Activated gamma-delta T cell (primary cell): ENCODE data around the gene LRIG1.

ENCODE experiments used
- DNase-seq: peaks from one replicate; lab custom pipeline; 2025; lab: John Stamatoyannopoulos, UW

LRIG1 gene

DNA sequence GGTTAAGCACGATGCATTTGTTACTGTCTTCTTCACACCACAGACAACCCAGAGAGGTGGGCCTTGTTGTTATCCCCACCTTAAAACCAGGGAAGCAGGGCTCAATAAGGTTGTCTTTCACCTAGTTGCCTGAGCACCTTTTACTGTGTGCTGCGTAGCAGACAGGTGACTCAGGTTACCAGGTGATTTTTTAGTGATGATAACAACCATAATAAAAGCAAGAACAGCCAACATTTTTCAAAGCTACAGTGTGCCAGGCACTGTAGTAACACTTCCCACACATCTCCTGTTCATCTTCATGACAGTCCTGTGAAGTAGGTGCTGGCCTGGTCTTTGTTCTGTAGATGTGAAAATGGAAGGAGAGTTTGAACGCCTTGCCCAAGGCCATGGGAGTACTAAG lies 147.8 kb downstream of the LRIG1 start:
- no peak for DNase-seq

DNA sequence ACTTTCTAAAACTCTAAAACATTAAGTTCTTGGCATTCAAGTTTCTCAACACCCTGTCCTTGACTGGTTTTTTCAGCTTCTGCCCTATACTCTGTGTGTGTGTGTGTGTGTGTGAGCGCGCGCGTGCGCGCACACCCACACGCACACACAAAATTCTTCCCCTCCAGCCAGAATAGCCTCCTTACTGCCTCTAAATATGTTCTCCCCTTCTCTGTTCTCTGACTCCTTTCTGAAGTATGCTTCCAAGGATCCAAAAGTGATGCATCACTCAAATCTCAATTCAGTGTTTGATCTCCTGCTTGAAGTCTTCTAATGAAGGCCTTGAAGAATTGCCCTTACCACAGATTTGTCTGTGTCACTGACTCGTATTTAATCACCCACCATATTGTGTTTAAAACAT lies 150.2 kb downstream of the LRIG1 start:
- no peak for DNase-seq

DNA sequence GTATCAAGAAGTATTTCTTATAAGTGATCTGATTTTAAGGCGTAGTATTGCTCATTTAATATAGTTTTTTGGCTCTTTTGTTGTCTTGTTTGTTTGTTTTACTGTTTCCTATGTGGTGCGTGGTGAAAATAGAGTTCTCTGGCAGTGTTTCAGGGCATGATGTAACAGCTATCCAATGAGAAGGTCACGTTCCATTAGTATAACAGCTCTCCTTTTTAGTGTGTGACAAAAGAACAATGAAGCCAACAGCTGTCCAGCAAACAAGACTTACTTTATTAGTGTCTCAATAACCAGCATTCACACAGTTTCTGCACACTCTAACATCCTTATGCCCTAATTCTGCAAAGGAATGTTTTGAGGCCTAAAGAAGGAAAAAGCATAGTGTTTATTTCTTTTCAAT lies 152.1 kb downstream of the LRIG1 start:
- DNase-seq: no peak

DNA sequence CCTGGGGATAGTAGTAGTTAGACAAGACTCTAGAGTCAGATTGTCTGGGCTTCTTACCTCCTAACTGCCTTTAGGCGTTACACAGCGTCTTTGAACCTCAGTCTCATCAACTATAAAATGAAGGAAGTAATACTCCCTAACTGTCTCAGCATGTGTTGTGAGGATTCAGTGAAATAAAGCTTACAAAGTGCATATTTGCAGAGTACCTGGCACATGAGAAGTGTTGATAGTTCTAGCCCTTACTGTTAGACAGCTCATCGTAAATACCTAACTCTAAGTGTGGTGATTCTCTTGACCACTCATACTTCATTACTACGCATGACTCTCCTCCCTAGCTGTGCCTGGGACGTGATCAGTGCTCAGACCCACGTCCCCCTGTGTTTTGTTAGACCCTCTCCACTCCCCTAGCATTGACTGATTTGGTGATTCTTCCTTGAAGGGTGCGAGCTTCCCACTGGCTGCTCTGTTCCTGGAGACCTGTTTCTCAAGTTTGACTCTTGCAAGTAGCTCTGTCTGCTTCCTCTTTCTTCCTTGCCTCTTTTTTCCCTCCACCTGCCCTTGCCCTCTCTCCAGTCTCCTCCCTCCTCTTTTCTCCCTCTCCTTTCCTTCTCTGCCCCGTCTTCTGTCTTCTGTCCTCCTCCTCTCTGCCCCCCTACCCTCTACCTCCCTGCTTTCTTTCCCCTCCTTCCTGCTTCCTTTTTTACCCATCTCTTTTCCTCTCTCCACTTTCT lies 155.8 kb downstream of the LRIG1 start:
- no peak for DNase-seq

DNA sequence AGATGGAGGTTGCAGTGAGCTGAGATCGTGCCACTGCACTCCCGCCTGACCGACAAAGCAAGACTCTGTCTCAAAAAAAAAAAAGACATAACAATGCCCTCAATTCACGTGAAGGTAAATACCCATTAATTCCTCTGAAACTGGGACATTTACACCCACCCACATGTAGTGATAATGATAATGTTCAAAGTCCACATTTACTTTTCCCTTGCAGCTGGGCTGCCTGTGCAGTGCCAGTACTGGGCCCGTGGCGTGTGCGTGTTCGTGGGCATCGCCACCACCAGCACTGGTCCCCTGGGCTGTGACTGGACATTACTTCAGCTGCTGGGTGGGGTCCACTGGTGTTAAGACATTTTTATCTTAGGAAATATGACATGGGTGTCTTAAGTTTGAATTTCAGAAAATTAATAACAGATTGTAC lies 156.4 kb downstream of the LRIG1 start:
- no peak for DNase-seq

DNA sequence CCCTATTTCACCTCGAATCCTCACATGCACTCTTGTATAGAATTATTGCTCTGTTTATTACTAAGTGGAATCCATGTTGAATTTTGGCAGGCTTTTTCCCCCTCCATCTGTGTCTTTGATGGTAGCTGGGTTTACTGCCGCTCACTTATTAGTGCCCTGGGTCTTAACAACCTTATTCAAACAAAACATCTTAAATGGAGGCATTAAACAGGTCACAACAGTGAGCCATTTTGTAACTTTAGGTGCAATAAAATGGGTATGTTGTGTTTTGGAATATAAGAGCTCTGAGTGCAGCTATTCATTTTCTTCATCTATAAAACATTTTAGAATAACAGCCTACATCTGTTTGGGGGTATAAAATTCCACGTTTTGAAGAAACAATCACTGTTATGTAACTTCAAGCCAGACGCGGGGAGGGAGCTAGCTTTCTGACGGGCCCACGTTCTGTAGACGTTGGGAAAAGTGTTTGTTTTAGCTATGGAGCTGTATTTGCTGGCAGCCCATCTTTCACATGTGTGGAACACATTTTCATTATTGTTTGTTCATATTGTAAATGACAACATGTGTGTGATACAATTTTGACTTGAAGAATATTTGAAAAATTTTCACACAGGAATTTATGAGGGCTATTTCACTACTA lies 158.0 kb downstream of the LRIG1 start:
- DNase-seq: no peak

DNA sequence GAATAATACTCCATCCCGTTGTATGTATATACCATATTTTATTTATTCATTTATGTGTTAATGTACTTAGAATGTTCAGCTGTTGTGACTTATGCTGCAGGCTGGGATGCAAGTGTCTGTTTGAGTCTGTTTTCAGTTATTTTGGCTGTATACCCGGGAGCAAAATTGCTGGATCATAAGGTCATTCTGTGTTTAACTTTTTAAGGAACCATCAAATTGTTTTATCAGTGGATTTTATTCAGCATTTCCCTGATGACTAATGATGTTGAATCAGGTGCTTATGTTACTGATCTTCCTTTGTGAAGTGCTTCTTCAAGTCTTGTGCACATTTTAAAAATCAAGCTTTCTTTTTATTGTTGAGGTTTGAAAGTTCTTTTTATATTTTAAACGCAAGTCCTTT lies 161.9 kb downstream of the LRIG1 start:
- no peak for DNase-seq

DNA sequence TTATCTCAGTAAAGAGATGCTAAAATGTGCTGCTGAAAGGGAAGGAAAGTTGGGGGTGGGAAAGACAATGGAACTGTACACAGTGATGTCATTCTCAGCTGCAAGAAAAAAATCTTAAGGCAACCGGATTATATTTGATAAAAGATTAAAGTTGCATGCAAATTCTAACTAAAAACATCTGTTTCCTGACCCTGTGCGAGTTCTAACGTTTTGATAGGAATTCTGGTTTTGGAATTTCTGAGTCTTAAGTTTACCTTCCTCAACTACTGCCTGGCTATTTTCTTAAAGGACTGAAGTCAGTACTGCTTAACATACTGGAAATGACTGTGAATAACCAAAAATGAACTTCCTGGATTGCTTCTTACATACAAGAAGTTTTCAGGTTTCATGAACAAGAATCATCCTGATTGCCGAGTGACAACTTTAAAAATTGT lies 164.5 kb downstream of the LRIG1 start:
- no peak for DNase-seq

DNA sequence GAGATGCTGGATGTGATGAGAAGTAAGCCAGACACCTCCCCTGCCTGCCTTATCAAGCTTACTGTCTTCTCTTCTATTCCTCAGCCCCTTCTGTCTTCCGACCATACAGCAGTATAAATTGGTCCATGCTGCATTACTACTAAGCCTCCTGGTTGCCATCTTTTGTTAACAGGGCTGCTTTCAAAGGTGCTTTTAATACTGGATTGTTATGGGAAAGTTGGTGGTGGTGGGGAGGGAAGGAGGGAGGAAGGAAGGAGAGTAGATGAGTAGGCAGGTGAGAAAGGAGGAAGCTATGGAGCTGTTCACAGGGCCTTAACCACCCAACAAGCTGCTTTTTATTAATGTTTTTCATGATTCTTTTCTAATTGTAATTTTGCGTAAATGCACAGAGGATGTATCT lies 165.2 kb downstream of the LRIG1 start:
- no peak for DNase-seq
